ENCODE results near the gene SSX2B.
"Not testable (repeated sequence)": the region's sequence is repeated elsewhere in the genome, so short reads cannot be mapped to it uniquely, and the experiment has no call there.

Gene SSX2B, protein sequence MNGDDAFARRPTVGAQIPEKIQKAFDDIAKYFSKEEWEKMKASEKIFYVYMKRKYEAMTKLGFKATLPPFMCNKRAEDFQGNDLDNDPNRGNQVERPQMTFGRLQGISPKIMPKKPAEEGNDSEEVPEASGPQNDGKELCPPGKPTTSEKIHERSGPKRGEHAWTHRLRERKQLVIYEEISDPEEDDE

DNA sequence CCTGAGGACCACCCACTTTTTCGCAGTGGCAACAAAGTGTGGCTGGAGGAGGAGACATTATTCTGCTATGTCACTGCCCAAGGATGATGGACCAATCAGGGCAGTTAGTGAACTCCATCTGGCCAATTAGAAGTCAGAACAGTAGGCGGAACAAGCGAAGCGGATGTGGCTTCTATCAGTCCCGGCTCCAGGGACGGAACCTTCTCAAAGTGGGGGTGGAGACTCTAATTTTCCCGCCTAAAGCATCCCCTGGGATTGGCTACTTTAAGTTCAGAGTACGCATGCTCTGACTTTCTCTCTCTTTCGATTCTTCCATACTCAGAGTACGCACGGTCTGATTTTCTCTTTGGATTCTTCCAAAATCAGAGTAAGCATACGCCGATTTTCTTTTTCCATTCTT is at the start of gene SSX2B:
Gene SSX2B (plus strand): TSS at position 301 of the 400 bp plus-strand sequence. CDS start 1,429 bp downstream, outside the sequence.
- DNase-seq (ENCODE audit: low read depth), result not testable (repeated sequence)

DNA sequence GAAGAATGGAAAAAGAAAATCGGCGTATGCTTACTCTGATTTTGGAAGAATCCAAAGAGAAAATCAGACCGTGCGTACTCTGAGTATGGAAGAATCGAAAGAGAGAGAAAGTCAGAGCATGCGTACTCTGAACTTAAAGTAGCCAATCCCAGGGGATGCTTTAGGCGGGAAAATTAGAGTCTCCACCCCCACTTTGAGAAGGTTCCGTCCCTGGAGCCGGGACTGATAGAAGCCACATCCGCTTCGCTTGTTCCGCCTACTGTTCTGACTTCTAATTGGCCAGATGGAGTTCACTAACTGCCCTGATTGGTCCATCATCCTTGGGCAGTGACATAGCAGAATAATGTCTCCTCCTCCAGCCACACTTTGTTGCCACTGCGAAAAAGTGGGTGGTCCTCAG is 44.0 kb upstream of the SSX2B start, which contains the start of gene SSX2:
Gene SSX2 (minus strand): TSS at position 101 of the 400 bp plus-strand sequence. CDS start 1,429 bp downstream, outside the sequence.
- DNase-seq (ENCODE audit: low read depth), result not testable (repeated sequence)

DNA sequence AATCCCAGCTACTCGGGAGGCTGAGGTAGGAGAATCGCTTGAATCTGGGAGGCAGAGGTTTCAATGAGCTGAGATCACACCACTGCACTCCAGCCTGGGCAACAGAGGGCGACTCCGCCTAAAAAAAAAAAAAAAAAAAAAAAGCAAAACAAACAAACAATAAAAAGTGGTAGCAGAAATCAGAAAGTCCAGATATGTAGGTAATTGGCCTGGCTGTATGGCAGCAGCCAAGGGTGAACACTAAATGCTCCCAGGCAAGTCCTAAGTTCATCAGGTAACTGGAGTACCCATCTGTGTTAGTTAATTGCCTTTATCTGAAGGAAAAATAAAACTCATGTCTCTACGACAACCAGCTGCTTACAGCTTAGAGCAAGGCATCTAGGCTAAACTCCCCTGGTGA is 14.9 kb downstream of the SSX2B start:
- not testable (repeated sequence) for DNase-seq (ENCODE audit: low read depth)

DNA sequence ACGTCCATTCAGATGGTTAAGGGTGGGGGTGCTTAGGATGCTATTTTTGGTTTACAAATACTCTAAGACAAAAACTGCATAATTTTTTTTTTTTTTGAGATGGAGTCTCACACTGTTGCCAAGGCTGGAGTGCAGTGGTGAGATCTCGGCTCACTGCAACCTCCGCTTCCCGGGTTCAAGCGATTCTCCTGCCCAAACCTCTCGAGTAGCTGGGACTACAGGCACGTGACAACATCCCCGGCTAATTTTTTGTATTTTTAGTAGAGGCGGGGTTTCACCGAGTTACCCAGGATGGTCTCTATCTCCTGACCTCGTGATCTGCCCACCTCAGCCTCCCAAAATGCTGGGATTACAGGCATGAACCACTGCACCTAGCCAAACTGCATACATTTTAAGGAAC is 22.5 kb downstream of the SSX2B start:
- DNase-seq (ENCODE audit: low read depth), result not testable (repeated sequence)

DNA sequence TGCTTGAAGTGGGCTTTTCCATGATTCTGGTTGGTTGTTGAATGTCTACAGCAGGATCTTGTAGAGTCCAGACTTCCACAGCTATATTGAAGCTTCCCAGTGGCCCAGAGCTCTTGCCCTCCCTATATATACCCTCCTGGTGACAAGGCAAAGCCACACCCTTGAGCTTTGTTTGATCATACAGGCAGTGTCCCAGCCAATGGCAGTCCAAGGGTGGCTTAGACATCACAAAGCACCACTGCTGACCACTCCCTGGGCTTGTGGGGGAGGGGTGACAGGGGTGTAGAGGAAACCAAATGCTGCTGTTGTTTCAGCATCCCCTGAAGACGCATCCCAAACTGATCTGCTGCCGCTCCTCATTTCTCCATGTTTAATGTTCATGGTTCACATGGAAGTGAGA is 46.3 kb downstream of the SSX2B start, which contains the start of gene SPANXN5:
Gene SPANXN5 (minus strand): TSS at position 101 of the 400 bp plus-strand sequence. CDS start 79 bp downstream, at position 22.
- DNase-seq (ENCODE audit: low read depth), result not testable (repeated sequence)

DNA sequence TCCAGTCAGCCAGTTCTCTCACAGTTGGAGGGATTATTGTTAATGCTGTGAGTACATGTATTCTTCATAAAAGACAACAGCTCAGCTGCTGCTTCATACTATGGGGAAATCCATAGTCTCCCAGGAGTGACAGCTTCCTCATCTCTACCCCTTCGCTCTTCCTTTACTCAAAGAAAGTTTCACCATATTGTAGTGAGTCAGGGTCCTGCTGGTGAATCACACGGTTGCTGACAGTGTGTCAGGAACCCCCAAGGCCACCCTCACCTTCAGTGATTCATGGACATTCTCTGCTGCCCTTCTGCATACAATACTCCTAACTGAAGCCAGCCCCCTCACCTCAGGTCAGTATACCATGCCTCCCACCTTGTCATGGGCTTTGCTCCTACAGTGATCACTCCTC is 53.8 kb downstream of the SSX2B start:
- not testable (repeated sequence) for DNase-seq (ENCODE audit: low read depth)

All from EH (cell line).